ENCODE measurements around the gene RPS27L.

The RPS27L gene

GRCh38 chr15:63169788-63170187, 12.5 kb upstream of the RPS27L start:
- Histone ChIP-seq H3K79me2 (ENCODE audit: low read length) (no peaks in the 10 kb centered on the region), H3K4me1 (ENCODE audit: low read length) (peaks cover 3% of the 10 kb centered on the region; the same call in 1 of the 2 replicates), H3K4me2 (ENCODE audit: low read length) (no peak overlapping the region), H2AFZ (ENCODE audit: low read depth, low read length) (no peak overlapping the region), H4K20me1 (ENCODE audit: insufficient read depth, low read length) (no peaks in the 10 kb centered on the region), H3K27me3 (ENCODE audit: low read depth, low read length) (0 out of 2 replicates have a peak, but pooled peaks cover 9% of the 10 kb centered on the region), H3K4me3 (ENCODE audit: low read length) (no peak overlapping the region), H3K27ac (ENCODE audit: low read length) (no peak overlapping the region), H3K36me3 (replicated peaks; ENCODE audit: low read depth, low read length) (no peaks in the 10 kb centered on the region), H3K9me3 (ENCODE audit: insufficient read depth, low read length) (no peaks in the 10 kb centered on the region), H3K9ac (ENCODE audit: low read length) (no peak overlapping the region)
- TF ChIP-seq CTCF (IDR thresholded peaks at IDR 0.05; ENCODE audit: low read depth, low read length) (no peak), EZH2phosphoT487 (IDR thresholded peaks at IDR 0.05; ENCODE audit: low read depth) (no peak)

GRCh38 chr15:63166219-63166618, 8.9 kb upstream of the RPS27L start:
- Histone ChIP-seq H3K27me3 (ENCODE audit: low read depth, low read length) (peaks cover 22% of the 10 kb centered on the region), H2AFZ (ENCODE audit: low read depth, low read length) (peak overlapping the region; percentile 72), H3K4me2 (ENCODE audit: low read length) (no peak overlapping the region), H3K36me3 (replicated peaks; ENCODE audit: low read depth, low read length) (no peaks in the 10 kb centered on the region), H3K4me1 (ENCODE audit: low read length) (peaks cover 3% of the 10 kb centered on the region; the same call in 1 of the 2 replicates), H3K27ac (ENCODE audit: low read length) (no peak overlapping the region), H3K4me3 (ENCODE audit: low read length) (no peak overlapping the region), H3K9me3 (ENCODE audit: insufficient read depth, low read length) (no peaks in the 10 kb centered on the region), H3K79me2 (ENCODE audit: low read length) (no peaks in the 10 kb centered on the region), H4K20me1 (ENCODE audit: insufficient read depth, low read length) (no peaks in the 10 kb centered on the region), H3K9ac (ENCODE audit: low read length) (no peak overlapping the region)
- TF ChIP-seq EZH2phosphoT487 (IDR thresholded peaks at IDR 0.05; ENCODE audit: low read depth), result no peak
- TF ChIP-seq CTCF (IDR thresholded peaks at IDR 0.05; ENCODE audit: low read depth, low read length), result peak; percentile 52

- no peak overlapping the region for H3K27ac ChIP-seq (ENCODE audit: low read length)
- H3K4me2 ChIP-seq (ENCODE audit: low read length), result no peak overlapping the region
- H3K4me3 ChIP-seq (ENCODE audit: low read length), result no peak overlapping the region
- no peaks in the 10 kb centered on the region for H3K9me3 ChIP-seq (ENCODE audit: insufficient read depth, low read length)
- TF ChIP-seq CTCF (IDR thresholded peaks at IDR 0.05; ENCODE audit: low read depth, low read length), result no peak
- no peaks in the 10 kb centered on the region for H3K36me3 ChIP-seq (replicated peaks; ENCODE audit: low read depth, low read length)
- no peak overlapping the region for H3K9ac ChIP-seq (ENCODE audit: low read length)
- no peak overlapping the region for H2AFZ ChIP-seq (ENCODE audit: low read depth, low read length)
- no peaks in the 10 kb centered on the region for H3K79me2 ChIP-seq (ENCODE audit: low read length)
- H3K4me1 ChIP-seq (ENCODE audit: low read length), result peaks cover 3% of the 10 kb centered on the region; the same call in 1 of the 2 replicates
- H3K27me3 ChIP-seq (ENCODE audit: low read depth, low read length), result peaks cover 22% of the 10 kb centered on the region
- H4K20me1 ChIP-seq (ENCODE audit: insufficient read depth, low read length), result no peaks in the 10 kb centered on the region
These were observed 8.0 kb upstream of the RPS27L start for GRCh38 chr15:63165166-63165859.

- Histone ChIP-seq H3K27me3 (ENCODE audit: low read depth, low read length) (peaks cover 22% of the 10 kb centered on the region), H3K9me3 (ENCODE audit: insufficient read depth, low read length) (no peaks in the 10 kb centered on the region), H3K4me1 (ENCODE audit: low read length) (peaks cover 3% of the 10 kb centered on the region; the same call in 1 of the 2 replicates), H3K9ac (ENCODE audit: low read length) (no peak overlapping the region), H4K20me1 (ENCODE audit: insufficient read depth, low read length) (no peaks in the 10 kb centered on the region), H3K4me2 (ENCODE audit: low read length) (no peak overlapping the region), H3K79me2 (ENCODE audit: low read length) (no peaks in the 10 kb centered on the region), H3K4me3 (ENCODE audit: low read length) (no peak overlapping the region), H3K27ac (ENCODE audit: low read length) (no peak overlapping the region), H3K36me3 (replicated peaks; ENCODE audit: low read depth, low read length) (no peaks in the 10 kb centered on the region), H2AFZ (ENCODE audit: low read depth, low read length) (no peak overlapping the region)
- TF ChIP-seq CTCF (IDR thresholded peaks at IDR 0.05; ENCODE audit: low read depth, low read length) (no peak), EZH2phosphoT487 (IDR thresholded peaks at IDR 0.05; ENCODE audit: low read depth) (no peak)
These were observed 5.9 kb upstream of the RPS27L start for GRCh38 chr15:63163217-63163616.
